Measurements from ENCODE around the gene KIF18B. TPM values are rescaled to one million over a fixed set of nuclear protein-coding genes. Genes with fewer than 3 reads are reported as not detected.

The KIF18B gene
- total and polyA plus RNA-seq, 2 of the 13 experiments (the other 11 are each of a cell fraction or from before 2014, with no cell fraction given): 15.2 to 15.3 TPM

GRCh38 chr17:44956998-44957981, 9.7 kb upstream of the KIF18B start (continued):
- TF ChIP-seq HNF1A (IDR thresholded peaks at IDR 0.05; ENCODE audit: low read depth): no peak
- TF ChIP-seq HNF1A (CRISPR knock-in tag; IDR thresholded peaks at IDR 0.05; ENCODE audit: borderline replicate concordance): no peak
- no peak for TF ChIP-seq ZC3H13 (CRISPR knock-in tag; IDR thresholded peaks at IDR 0.05)
- TF ChIP-seq RERE (CRISPR knock-in tag; IDR thresholded peaks at IDR 0.05; ENCODE audit: low read depth): no peak
- TF ChIP-seq ZNF275 (CRISPR knock-in tag; IDR thresholded peaks at IDR 0.05; ENCODE audit: borderline replicate concordance): no peak
- 0 out of 2 replicates have a peak, but pooled peaks have one; percentile 19 for TF ChIP-seq HIVEP1 (CRISPR knock-in tag; IDR thresholded peaks at IDR 0.05)
- no peak for TF ChIP-seq ZNF740 (CRISPR knock-in tag; IDR thresholded peaks at IDR 0.05)
- no peak for TF ChIP-seq HOXA7 (CRISPR knock-in tag; IDR thresholded peaks at IDR 0.05)
- TF ChIP-seq NR3C1 (CRISPR knock-in tag; IDR thresholded peaks at IDR 0.05): no peak
- TF ChIP-seq HOXA3 (CRISPR knock-in tag; IDR thresholded peaks at IDR 0.05): 0 out of 2 replicates have a peak, but pooled peaks have one; percentile 33
- TF ChIP-seq ZNF460 (CRISPR knock-in tag; IDR thresholded peaks at IDR 0.05; ENCODE audit: borderline replicate concordance): no peak
- TF ChIP-seq SAP130 (CRISPR knock-in tag; IDR thresholded peaks at IDR 0.05; ENCODE audit: low read depth): peak; percentile 42; the same call in 1 of the 2 replicates
- TF ChIP-seq ZNF274 (CRISPR knock-in tag; IDR thresholded peaks at IDR 0.05): 0 out of 2 replicates have a peak, but pooled peaks have one; percentile 47
- TF ChIP-seq ELK4 (CRISPR knock-in tag; IDR thresholded peaks at IDR 0.05; ENCODE audit: borderline replicate concordance): no peak
- no peak for TF ChIP-seq NFYB (CRISPR knock-in tag; IDR thresholded peaks at IDR 0.05)
- no peak for TF ChIP-seq NR2F2 (IDR thresholded peaks at IDR 0.05; ENCODE audit: borderline replicate concordance, low read depth)
